C4-2B (cell line): ENCODE results near the gene MITF.

Experiments
- H3K27ac ChIP-seq: fragments of 450-650 bp; 2 replicates; pipeline ENCODE4 v1.5.1; 2017
- CTCF ChIP-seq: fragments of 450-650 bp; conservative IDR thresholded peaks from 2 replicates; pipeline ENCODE4 v1.5.1; 2017; ENCODE audit warnings: mild to moderate bottlenecking
- ZFX ChIP-seq: fragments of 450-650 bp; IDR thresholded peaks from 2 replicates; pipeline ENCODE4 v1.6.1; 2017

MITF gene

GRCh38 chr3:69872783-69873378 lies 133.6 kb downstream of the MITF start:
- H3K27ac ChIP-seq = no peak overlapping the region

GRCh38 chr3:69876073-69876472 lies 136.8 kb downstream of the MITF start:
- no peak for TF ChIP-seq ZFX
- TF ChIP-seq CTCF = no peak
- H3K27ac ChIP-seq = no peak overlapping the region

More at GRCh38 chr3:69872783-69873378, 133.6 kb downstream of the MITF start:
- TF ChIP-seq ZFX (no peak), CTCF (no peak)

GRCh38 chr3:69878254-69878653 lies 139.0 kb downstream of the MITF start:
- H3K27ac ChIP-seq = no peak overlapping the region
- TF ChIP-seq ZFX (no peak), CTCF (no peak)

- H3K27ac ChIP-seq = no peak overlapping the region
- TF ChIP-seq ZFX (no peak), CTCF (no peak)
Measured at GRCh38 chr3:69879051-69879450, 139.8 kb downstream of the MITF start.

- TF ChIP-seq CTCF = no peak
- TF ChIP-seq ZFX = no peak
- H3K27ac ChIP-seq = no peak overlapping the region
Measured at GRCh38 chr3:69880069-69880640, 140.9 kb downstream of the MITF start.

GRCh38 chr3:69881051-69881450 lies 141.8 kb downstream of the MITF start:
- no peak overlapping the region for H3K27ac ChIP-seq

More at GRCh38 chr3:69881051-69881450, 141.8 kb downstream of the MITF start:
- TF ChIP-seq ZFX (no peak), CTCF (no peak)
